ENCODE data around the gene COL25A1.
"Not testable (repeated sequence)": the region's sequence is repeated elsewhere in the genome, so short reads cannot be mapped to it uniquely, and the experiment has no call there.

Gene COL25A1

DNA sequence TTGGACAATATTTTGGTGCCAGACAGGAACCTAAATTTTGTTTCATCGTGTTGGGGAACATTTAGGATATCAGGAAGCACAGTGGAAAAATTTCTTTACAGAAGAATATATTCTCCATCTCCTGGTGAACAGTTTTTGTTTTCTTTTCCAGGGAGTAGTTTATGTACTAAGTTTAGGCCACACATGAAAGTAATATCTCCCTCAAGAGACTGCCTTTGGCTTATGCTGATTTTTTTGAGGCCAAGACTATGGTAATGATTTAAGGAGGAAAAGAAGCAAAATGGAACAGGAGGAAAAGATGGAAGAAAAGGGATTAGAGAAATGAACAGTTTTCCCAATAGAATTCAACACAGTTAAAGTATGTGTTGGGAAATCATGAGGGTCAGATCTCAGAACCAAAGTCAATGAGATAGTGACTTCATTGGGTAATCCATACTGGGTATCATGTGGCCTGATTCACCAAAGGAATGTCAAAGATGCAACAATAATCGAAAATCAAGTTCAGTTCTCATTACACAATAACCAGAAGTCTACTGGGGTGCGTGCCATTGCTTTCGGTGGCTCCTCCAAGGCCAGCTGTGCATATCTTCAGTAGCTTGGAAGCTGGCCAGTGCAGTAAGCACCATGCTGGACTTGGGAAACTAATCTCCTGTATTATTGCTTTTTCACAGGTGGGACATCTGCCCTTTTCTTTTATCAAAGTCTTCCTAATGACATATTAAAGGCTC lies 234.8 kb downstream of the COL25A1 start:
- no peak for DNase-seq (ENCODE audit: low read depth in 2 of 3, low spot score in 1 of 3)

DNA sequence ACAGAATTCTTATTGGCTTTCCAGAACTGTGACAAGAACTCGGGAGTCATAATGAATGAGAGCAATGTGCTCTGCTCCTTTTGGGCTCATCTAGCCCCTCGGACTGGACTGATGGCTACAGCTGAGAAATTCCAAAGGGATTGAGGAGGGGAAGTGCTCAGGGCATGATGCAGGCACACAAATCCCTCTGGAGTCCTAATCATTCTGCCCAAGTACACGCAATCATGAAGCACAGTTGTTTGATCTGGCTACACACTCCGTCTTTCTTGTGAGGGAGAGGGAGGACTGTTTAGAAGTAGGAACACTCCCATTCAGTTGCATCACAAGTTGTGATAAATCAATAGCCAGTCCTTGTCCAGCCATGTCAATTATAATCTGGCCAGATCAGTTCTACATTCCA lies 237.5 kb downstream of the COL25A1 start:
- DNase-seq (ENCODE audit: low read depth in 2 of 3, low spot score in 1 of 3): no peak

DNA sequence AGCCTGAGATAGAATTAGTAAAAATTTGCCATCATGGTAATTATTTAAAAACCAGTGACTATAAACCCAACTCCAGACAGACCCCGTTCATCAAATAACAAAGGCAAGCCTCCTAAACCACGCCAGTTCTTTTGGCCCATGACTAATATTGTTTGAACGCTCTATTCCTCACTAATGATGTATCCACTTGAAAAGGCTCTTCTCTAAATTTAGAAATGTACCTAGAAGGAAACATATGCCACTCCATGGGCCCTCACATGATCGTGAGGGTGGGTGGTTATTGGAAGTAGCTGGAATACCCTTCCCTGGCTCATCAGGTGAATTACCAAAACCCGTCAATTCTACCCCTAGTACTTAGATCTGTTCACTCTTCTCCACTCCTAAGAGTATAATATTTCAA lies 249.2 kb downstream of the COL25A1 start:
- DNase-seq (ENCODE audit: low read depth in 2 of 3, low spot score in 1 of 3): no peak

DNA sequence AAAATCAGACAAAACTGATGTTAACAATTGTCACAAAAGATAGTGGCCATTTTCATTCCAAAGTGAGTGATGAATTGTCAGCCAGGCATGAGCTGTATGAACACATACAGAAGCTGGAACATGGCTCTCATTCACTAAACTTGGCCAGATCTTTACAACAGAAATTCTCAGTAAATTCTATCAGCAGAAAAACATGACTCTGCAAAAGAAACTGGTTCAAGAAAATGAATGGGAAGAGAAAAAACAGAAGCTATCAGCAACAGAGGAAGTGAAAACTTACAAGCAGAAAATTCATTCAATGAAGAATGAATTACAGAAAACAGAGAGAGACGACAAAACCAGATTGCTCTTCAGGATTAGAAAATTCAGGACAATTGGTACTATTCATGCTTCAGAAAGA lies 249.6 kb downstream of the COL25A1 start:
- DNase-seq (ENCODE audit: low read depth in 2 of 3, low spot score in 1 of 3): no peak

DNA sequence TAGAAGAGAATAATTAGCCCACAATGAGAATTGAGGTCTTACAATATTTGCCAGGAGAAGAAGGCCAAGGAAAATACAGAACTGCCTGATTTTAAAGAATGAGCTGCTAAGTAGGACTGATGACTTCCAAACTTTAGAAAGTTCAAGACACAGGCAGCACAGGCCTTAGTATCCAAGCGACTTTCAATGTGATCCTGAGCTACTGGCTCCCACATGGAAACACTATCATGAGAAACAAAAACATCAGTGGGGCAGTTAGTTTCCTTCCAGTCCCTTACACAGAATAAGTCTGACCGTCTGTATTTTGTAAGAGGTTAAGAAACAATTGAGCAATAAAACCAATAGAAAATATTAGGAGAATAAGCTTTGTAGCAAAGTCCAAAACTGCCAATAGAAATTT lies 251.4 kb downstream of the COL25A1 start:
- DNase-seq (ENCODE audit: low read depth in 2 of 3, low spot score in 1 of 3): no peak

DNA sequence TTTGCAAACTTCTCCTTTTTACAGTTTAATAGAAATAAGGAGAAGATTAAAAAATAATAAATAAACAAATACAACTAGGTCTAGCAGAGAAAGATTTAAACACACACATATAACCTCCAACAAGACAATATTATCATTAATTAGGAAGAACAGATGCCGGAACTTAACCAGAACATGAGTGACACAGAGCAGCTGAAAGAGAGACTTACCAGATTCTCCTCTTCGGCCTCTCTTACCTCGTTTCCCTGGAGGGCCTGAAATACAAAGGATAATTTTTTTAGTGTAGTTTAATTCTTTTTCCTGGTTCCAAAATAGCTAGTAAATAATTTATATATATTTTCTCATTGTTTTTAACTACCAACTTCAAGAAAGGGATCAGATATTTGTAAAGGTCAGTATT lies 252.5 kb downstream of the COL25A1 start:
- DNase-seq (ENCODE audit: low read depth in 2 of 3, low spot score in 1 of 3): no peak

DNA sequence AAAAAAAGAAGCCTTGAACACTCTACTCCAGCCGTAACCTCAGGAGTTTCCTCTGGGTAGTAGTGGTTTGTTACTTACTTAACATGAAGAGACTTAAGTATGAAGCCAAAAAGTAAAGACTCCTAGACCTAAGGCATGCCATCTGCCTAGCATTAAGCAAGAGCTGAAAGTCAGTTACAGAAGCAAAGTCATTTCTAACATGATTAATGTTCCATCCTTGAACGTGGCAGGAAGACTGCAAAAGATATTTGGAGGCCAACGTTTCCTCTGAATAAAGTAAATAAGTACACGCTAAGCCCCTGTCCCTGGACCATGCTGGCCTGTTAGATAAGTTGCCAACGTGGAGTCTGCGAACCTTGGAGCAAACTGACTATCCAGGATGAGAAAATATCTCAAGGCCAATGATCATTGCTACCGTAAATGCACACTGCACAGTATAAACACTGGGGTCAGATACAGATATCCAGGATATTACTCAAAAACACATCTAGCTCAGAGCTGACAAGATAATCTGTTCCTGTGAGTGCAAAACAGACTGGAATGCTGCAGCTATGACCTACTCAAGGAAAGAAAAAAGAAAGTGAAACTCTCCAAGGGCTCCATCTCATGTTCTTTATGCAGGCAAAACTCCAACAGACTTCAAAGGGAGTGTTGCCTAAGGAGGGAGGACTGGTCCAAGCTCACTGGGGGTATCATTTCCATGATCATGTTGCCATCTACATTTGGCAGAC lies 255.8 kb downstream of the COL25A1 start:
- DNase-seq (ENCODE audit: low read depth in 2 of 3, low spot score in 1 of 3): no peak

DNA sequence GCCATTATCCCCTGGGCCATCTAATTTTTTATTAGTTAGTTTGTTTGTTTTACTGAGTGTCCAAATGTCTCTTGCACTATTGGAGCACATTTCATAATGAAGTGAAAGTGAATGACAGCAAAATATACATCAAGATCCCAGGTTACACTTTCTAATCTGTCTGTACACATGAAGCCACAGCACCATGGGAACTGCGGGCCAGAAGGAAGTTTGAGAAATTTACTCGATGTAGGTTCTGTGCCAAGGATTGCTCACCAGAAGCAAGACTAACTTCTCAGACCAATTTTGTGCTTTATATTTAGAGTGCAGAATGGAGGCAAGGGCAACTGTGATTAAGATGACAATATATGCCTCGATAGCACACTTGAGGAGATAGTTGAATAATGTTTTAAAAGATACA lies 258.0 kb downstream of the COL25A1 start:
- DNase-seq (ENCODE audit: low read depth in 2 of 3, low spot score in 1 of 3): no peak

DNA sequence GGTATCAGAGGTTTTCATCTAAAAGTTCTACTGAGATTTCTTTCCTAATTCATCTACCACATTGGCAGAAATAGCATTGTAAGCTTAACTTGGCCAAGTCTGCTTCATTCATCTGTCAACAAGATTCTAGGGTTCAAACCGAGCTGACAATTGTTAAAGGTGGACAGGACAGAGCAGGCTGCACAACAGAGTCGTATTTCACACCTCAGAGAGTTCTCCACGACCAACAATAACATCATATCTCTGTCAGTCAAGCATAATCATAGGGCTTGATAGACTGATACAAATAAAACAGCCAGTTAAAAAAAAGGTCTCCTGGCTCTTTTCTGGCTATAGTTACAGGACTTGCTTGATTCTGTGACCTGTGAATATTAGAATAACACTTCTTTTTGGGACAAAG lies 259.2 kb downstream of the COL25A1 start:
- DNase-seq (ENCODE audit: low read depth in 2 of 3, low spot score in 1 of 3): no peak

DNA sequence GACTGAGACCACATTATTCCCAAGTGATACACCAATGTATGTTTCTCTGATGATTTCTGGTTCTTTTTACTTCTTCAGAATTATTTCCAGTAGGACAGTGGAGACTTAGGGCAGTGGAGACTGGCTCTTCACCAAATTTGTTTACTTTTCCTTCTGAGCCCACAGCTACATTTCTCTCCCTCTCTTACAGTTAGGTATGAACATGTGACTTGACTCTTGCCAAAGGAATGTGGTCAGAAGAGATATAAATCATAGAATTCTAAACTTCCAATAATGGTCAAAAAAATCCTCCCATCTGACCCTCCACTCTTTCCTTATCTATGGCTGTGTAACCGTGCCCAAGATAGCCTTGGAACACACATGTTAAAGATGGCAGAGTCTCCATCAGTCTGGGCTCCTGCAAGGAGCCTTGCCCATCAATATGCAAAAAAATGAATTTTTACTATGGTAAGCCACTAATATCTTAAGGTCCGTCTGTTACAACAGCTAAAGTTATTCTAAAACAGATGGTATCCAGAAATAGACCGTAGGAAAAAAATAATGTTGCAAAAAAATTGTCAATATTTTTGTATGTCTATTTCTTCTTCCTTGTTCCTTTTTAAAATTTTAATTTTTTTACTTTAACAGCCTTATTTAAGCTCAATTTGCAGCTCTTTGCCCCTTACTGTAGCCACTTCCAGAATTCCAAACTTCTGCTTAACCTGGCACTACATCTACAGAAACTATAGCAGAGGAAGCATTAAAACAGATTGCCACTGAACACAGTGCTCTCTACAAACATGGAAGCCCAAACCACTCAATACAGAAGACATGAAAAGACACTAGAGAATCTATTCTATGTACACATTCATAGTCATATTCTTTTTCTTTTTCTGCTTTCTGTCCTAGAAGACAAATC lies 260.7 kb downstream of the COL25A1 start:
- DNase-seq (ENCODE audit: low read depth in 2 of 3, low spot score in 1 of 3): no peak

DNA sequence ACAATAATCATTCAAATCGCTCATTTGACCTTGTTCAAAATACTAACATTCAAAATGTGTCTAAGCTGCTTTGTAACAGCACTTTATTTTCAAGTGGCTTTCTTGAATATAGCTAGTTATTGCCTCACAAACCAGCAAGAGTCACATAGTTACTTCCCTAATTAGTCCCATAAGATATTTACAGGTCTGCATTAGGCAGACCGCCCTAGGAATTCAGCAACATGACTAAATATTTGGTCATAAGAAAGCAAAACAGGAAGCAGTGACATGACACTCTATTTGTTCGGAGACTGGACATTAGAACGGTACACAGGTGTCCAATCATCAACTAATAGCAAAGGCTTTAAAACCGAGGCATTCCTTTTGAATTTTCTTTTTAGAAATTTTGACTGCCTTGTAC lies 262.0 kb downstream of the COL25A1 start:
- no peak for DNase-seq (ENCODE audit: low read depth in 2 of 3, low spot score in 1 of 3)

DNA sequence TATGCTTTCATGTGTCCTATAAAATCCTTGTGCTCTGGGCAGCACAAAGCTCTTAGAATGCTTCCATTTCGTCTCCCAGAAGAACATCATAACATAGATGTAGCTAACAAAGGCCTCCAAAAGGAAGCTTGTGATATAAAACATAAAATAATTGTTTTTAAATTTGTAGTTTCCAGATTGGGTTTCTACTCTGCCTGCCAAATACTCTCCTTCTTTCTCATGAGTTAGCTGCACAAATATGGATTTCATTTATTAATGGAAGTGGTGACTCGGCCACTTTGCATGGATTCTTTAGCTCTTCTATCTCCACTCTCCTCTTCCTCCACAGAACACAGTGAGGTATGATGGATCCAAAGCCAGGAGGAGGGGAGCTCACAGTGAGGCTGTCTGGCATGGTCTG lies 265.4 kb downstream of the COL25A1 start:
- no peak for DNase-seq (ENCODE audit: low read depth in 2 of 3, low spot score in 1 of 3)

DNA sequence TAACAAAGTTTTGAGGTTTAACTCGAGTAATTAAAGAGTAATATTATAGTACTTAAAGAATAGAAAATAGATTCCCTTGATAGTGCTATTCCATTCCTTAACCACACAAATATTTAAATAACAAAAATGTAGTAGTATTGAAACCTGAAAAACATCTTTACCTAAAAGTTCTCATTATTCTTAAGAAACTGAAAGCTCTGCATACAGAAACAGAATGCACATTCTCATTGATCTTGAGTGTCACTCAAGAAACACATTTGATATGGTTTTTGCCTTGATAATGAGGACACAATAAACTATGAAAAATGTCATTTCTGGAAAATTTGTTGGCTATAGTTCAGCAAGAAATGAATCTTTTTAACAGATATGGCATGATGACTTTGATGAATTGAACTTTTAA lies 268.5 kb downstream of the COL25A1 start:
- no peak for DNase-seq (ENCODE audit: low read depth in 2 of 3, low spot score in 1 of 3)

DNA sequence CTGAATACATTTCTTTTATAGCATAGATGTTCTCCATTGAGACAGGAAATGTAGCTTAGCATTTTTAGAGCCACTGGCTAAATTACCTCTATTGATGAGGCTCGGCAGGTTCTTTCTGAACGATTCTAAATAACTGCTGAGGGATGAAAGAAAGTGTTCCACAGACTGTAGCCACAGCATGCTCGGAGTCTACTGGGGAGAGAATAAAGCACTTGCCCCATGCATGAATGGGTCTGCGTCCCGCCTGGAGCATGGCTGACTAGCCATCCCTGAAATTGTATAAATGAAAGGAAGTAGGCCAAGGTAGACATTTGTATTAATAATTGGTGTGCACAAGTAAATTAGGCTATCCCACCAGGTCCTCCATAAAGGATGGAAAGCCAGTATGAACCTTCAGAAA lies 269.8 kb downstream of the COL25A1 start:
- no peak for DNase-seq (ENCODE audit: low read depth in 2 of 3, low spot score in 1 of 3)

DNA sequence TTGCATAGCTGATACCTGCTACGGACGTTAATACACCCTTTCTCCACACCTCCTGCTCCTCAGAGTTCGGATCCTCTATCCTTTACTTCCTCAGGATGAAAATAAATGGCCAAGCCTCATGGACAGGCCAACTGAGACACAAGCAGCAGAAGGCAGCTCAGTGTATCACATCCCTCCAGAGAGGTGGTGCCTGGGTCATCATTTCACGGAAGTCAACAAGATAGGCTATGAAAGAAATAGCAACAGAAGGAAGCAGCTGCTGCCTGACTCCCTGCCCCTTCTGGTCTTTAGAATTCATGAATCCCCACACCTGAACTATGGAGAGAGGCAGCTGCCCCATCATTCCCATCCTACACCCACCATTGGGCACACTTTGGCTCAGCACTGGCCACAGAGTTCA lies 272.5 kb downstream of the COL25A1 start:
- no peak for DNase-seq (ENCODE audit: low read depth in 2 of 3, low spot score in 1 of 3)

DNA sequence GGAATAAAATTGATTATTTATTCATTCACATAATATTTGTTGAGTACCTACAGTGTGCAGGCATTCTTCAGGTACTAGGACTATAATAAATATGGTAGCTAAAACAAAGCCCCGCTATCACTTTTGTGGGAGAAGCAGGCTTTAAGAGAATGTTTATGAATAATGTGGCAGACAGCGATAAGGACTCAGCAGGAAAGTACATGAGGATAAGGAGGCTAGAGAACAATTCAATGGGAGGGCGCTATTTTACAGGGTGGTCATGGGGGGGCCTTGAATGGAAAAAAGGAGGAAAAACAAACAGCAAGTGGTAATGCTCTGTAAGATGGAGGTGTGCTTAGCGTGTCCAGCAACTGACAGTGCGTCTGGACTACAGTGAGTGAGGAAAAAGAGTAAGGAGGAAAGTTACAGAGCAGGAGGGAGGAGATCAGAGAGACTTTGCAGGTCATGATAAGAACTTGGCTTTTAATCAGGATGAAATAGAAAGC lies 275.4 kb downstream of the COL25A1 start:
- no peak for DNase-seq (ENCODE audit: low read depth in 2 of 3, low spot score in 1 of 3)

DNA sequence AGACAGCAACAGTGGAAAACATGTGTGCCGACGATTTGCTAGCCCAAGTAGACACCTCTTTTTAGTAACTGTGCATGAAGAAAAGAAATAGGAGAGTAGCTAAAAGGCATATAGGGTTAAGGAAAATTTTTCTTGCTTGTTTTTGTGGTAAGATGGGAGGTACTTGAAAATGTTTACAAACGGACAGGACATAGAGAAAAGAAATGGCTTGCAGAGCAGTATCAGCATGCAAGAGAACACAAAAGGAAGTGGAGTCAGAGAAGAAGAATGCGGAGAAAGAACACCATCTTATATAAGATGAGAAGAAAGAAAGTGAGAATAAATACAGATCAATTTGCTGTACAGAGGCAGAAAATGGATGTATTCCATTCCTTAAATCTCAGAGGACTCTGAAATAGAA lies 275.9 kb downstream of the COL25A1 start:
- DNase-seq (ENCODE audit: low read depth in 2 of 3, low spot score in 1 of 3): no peak

DNA sequence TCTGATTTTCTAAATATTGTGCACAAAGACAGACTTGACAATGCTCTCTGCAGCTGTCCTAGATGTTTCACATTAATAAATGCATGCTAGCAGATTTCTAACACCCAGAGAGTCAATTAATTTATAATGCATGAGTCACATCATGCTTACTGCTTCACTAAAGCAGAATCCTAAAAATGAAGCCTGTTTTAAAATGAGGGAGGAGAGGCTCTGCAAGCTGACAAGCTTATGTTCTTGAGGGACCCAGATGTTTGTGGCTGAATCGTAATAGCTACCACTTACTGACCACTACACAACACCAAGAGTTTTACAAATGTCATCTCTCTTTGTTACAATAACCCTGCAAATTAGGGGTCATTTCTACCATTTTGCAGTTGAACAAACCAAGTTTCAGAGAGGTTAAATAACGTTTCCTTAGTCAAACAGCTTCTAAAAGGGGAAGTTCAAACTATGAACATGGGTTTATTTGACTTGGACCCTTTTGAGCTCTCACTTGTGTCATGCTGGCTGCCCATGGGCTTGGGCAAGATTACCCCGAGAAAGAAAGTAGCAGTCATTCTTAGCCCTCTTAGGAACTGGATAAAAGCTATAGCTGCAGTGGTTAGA lies 276.9 kb downstream of the COL25A1 start:
- no peak for DNase-seq (ENCODE audit: low read depth in 2 of 3, low spot score in 1 of 3)

DNA sequence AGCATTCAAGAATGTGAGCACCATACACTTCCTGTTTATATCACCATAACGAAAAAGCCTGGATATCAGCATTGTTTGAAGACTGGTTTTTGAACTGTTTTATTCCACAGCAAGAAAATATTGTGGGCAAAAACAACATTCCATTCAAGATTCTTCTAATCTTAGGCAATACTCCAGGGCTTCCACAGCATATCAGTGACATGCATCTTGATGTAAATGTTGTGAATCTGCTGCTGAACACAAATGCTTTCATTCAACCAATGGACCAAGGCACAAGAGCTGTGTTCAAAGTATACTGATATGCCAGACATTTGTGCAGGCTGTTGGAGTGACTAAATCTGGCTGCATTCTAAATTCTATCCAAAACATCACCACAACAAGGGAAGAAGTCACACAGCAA lies 279.5 kb downstream of the COL25A1 start:
- DNase-seq (ENCODE audit: low read depth in 2 of 3, low spot score in 1 of 3): no peak

DNA sequence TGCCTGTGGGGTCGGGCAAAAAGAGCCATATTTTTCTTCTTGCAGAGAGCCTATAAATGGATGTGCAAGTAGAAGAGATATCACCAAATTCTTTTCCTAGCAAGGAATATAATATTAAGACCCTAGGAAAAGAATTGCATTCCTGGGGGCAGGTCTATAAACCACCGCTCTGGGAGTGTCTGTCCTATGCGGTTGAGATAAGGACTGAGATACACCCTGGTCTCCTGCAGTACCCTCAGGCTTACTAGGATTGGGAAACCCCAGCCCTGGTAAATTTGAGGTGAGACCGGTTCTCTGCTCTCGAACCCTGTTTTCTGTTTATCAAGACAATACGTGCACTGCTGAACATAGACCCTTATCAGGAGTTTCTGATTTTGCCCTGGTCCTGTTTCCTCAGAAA lies 280.8 kb downstream of the COL25A1 start:
- not testable (repeated sequence) for DNase-seq (ENCODE audit: low read depth in 2 of 3, low spot score in 1 of 3)

DNA sequence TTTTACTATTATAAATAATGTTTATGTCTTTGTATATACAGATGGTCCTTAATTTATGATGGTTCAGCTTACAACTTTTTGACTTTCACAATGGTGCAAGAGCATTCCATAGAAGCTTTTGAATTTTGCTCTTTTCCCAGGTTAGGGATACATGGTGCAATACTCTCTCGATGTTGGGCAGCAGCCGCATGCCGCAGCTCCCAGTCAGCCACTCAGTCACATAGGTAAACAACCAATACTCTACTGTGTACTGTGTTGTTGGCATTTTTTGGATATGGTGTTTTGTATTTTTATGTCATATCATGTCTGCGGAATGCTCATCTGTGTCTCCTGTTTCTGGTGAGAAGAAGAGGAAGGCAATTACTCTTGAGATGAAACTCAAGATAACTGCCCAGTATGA lies 281.6 kb downstream of the COL25A1 start:
- no peak for DNase-seq (ENCODE audit: low read depth in 2 of 3, low spot score in 1 of 3)

Measured in stimulated activated CD4-positive, alpha-beta T cell treated with anti-CD3 and anti-CD28 coated beads, Interleukin-12 subunit alpha, Interleukin-12 subunit beta, amount 100 ng/mL, for 48 hours (primary cell).